WTC11 (cell line): ENCODE results near the gene TRIM2.

Experiments used
- AFF4 ChIP-seq: sonication (generic); formaldehyde crosslinking; IDR thresholded peaks from 2 replicates; pipeline ENCODE4 v1.8.1; 2023; ENCODE audit warnings: mild to moderate bottlenecking, missing genetic modification reagents, borderline replicate concordance
- ARID4B ChIP-seq: sonication (generic); formaldehyde crosslinking; IDR thresholded peaks from 2 replicates; pipeline ENCODE4 v1.8.0; 2023; ENCODE audit warnings: missing genetic modification reagents, mild to moderate bottlenecking, borderline replicate concordance
- ATF3 ChIP-seq: sonication (generic); formaldehyde crosslinking; conservative IDR thresholded peaks from 2 replicates; pipeline ENCODE4 v1.8.1; 2022; ENCODE audit warnings: mild to moderate bottlenecking, missing genetic modification reagents
- CTCF ChIP-seq: fragments of 200-600 bp; IDR thresholded peaks from 2 replicates; pipeline ENCODE4 v1.8.0; 2022; ENCODE audit warnings: antibody characterized with exemption
- ETV6 ChIP-seq: sonication (generic); formaldehyde crosslinking; IDR thresholded peaks from 2 replicates; pipeline ENCODE4 v1.8.1; 2022; ENCODE audit warnings: mild to moderate bottlenecking, missing genetic modification reagents
- FOXP1 ChIP-seq: sonication (generic); formaldehyde crosslinking; IDR thresholded peaks from 2 replicates; pipeline ENCODE4 v1.8.0; 2022; ENCODE audit warnings: missing genetic modification reagents, mild to moderate bottlenecking, moderate library complexity, borderline replicate concordance
- HMGXB4 ChIP-seq: sonication (generic); formaldehyde crosslinking; IDR thresholded peaks from 2 replicates; pipeline ENCODE4 v1.8.1; 2023; ENCODE audit warnings: mild to moderate bottlenecking, moderate library complexity, missing genetic modification reagents
- MAX ChIP-seq: sonication (generic); formaldehyde crosslinking; IDR thresholded peaks from 2 replicates; pipeline ENCODE4 v1.8.0; 2022; ENCODE audit warnings: mild to moderate bottlenecking, missing genetic modification reagents

GRCh38 chr4:153241295-153241694 lies 37.1 kb downstream of the TRIM2 start:
- TF ChIP-seq ARID4B (CRISPR knock-in tag) (no peak), FOXP1 (CRISPR knock-in tag) (no peak), ETV6 (CRISPR knock-in tag) (no peak), AFF4 (CRISPR knock-in tag) (no peak), ATF3 (CRISPR knock-in tag) (no peak), MAX (CRISPR knock-in tag) (no peak), CTCF (no peak), HMGXB4 (CRISPR knock-in tag) (no peak)
